Measurements from ENCODE around the gene UGT1A8. TPM values are rescaled to one million over a fixed set of nuclear protein-coding genes. Genes with fewer than 3 reads are reported as not detected.
A peak's percentile ranks its signal among the peaks of the same experiment; 100 is the strongest.

UGT1A8 gene
- polyA plus RNA-seq, 2 of the 4 experiments (the other 2 are of a cell fraction): 0.22 TPM; not detected in 1

- Histone ChIP-seq H3K4me2 (no peak overlapping the region), H3K9me3 (peaks cover 44% of the 10 kb centered on the region), H3K4me3 (no peak overlapping the region), H3K4me1 (peaks cover under 1% of the 10 kb centered on the region), H3K27ac (peak overlapping the region; percentile 8 to 60; a peak in 3 of 6 replicates)
- POLR2A ChIA-PET: no interaction called here
- no peak for FAIRE-seq
- DNase-seq (ENCODE audit: low read depth in 1 of 2, low spot score in 1 of 2): no peak
- 44% methylated on average over 1 of the region's 1 CpG for WGBS (ENCODE audit: missing lambda C conversion rate)
- TF ChIP-seq USF2 (IDR thresholded peaks at IDR 0.05) (no peak), HEYL (CRISPR knock-in tag; IDR thresholded peaks at IDR 0.05) (no peak)
- CTCF ChIA-PET: no interaction called here
- ATAC-seq: no peak
Observed at GRCh38 chr2:233663911-233664310, 46.5 kb downstream of the UGT1A8 start.

- Histone ChIP-seq H3K27ac (peak overlapping the region; percentile 75 to 82), H3K4me3 (no peak overlapping the region), H3K4me2 (peak overlapping the region; percentile 37), H3K4me1 (peaks cover 21% of the 10 kb centered on the region), H3K9me3 (peaks cover 48% of the 10 kb centered on the region)
- CTCF ChIA-PET: no interaction called here
- FAIRE-seq: peak; percentile 7
- POLR2A ChIA-PET: no interaction called here
- peak; percentile 70 to 83 for ATAC-seq
- DNase-seq (ENCODE audit: low read depth in 1 of 2, low spot score in 1 of 2): peak in 1 of 2 experiments; percentile 82
- 38% methylated on average over 4 of the region's 4 CpGs for WGBS (ENCODE audit: missing lambda C conversion rate)
- no peak for TF ChIP-seq POLR2AphosphoS2 (conservative IDR thresholded peaks at IDR 0.05; ENCODE audit: low read length)
- no peak for TF ChIP-seq KDM5A (IDR thresholded peaks at IDR 0.05)
- TF ChIP-seq HMGXB4 (CRISPR knock-in tag; IDR thresholded peaks at IDR 0.05; ENCODE audit: borderline replicate concordance): no peak
- TF ChIP-seq CBX8 (IDR thresholded peaks at IDR 0.05): no peak
- peak; percentile 36; the same call in 1 of the 2 replicates for TF ChIP-seq PBX3 (IDR thresholded peaks at IDR 0.05)
- TF ChIP-seq SREBF2 (IDR thresholded peaks at IDR 0.05): no peak
- TF ChIP-seq FOXS1 (CRISPR knock-in tag; IDR thresholded peaks at IDR 0.05): no peak
- TF ChIP-seq HOXB5 (CRISPR knock-in tag; IDR thresholded peaks at IDR 0.05): peak; percentile 98
- no peak for TF ChIP-seq NPAS2 (CRISPR knock-in tag; IDR thresholded peaks at IDR 0.05; ENCODE audit: borderline replicate concordance)
- TF ChIP-seq SMC3 (IDR thresholded peaks at IDR 0.05): peak; percentile 55; the same call in 2 of the 3 replicates
- TF ChIP-seq EP300 (IDR thresholded peaks at IDR 0.05): peak; percentile 88 to 90; a peak in 4 of 5 replicates
- no peak for TF ChIP-seq HEYL (CRISPR knock-in tag; IDR thresholded peaks at IDR 0.05)
- no peak for TF ChIP-seq POLR2A (IDR thresholded peaks at IDR 0.05; ENCODE audit: low read length)
- TF ChIP-seq RNF2 (IDR thresholded peaks at IDR 0.05; ENCODE audit: borderline replicate concordance, low read depth): no peak
- no peak for TF ChIP-seq TP53 (CRISPR knock-in tag; IDR thresholded peaks at IDR 0.05)
- TF ChIP-seq MAFK (IDR thresholded peaks at IDR 0.05; ENCODE audit: partially characterized antibody): no peak
- TF ChIP-seq CTCF (IDR thresholded peaks at IDR 0.05): no peak
- no peak for TF ChIP-seq CHD2 (IDR thresholded peaks at IDR 0.05; ENCODE audit: low read length, partially characterized antibody)
- TF ChIP-seq USF2 (IDR thresholded peaks at IDR 0.05): no peak
- TF ChIP-seq JUN (IDR thresholded peaks at IDR 0.05): peak; percentile 63 to 86
- peak; percentile 57 for TF ChIP-seq FOSL2 (IDR thresholded peaks at IDR 0.05)
- TF ChIP-seq FOSL2 (CRISPR knock-in tag; IDR thresholded peaks at IDR 0.05): peak; percentile 77
- no peak for TF ChIP-seq FOSB (CRISPR knock-in tag; IDR thresholded peaks at IDR 0.05)
- TF ChIP-seq JUNB (IDR thresholded peaks at IDR 0.05): peak; percentile 91
- peak in 1 of 2 experiments; percentile 51; a peak in 2 of 5 replicates for TF ChIP-seq RAD21 (conservative IDR thresholded peaks at IDR 0.05 in 1 of 2, IDR thresholded peaks at IDR 0.05 in 1 of 2)
- no peak for TF ChIP-seq REST (IDR thresholded peaks at IDR 0.05)
- TF ChIP-seq MYC (IDR thresholded peaks at IDR 0.05; ENCODE audit: borderline replicate concordance, low read length): no peak
- TF ChIP-seq RARB (CRISPR knock-in tag; IDR thresholded peaks at IDR 0.05): no peak
Observed at GRCh38 chr2:233668605-233669260, 51.3 kb downstream of the UGT1A8 start.

All from A549 (cell line).